NCI-H128 (cell line): ENCODE data around the gene CLMN.
"Not testable (repeated sequence)": the region's sequence is repeated elsewhere in the genome, so short reads cannot be mapped to it uniquely, and the experiment has no call there.

ENCODE experiments used
- DNase-seq: peaks from one replicate; lab custom pipeline; 2025; ENCODE audit not compliant: unreplicated experiment; lab: John Stamatoyannopoulos, UW

Gene CLMN

DNA sequence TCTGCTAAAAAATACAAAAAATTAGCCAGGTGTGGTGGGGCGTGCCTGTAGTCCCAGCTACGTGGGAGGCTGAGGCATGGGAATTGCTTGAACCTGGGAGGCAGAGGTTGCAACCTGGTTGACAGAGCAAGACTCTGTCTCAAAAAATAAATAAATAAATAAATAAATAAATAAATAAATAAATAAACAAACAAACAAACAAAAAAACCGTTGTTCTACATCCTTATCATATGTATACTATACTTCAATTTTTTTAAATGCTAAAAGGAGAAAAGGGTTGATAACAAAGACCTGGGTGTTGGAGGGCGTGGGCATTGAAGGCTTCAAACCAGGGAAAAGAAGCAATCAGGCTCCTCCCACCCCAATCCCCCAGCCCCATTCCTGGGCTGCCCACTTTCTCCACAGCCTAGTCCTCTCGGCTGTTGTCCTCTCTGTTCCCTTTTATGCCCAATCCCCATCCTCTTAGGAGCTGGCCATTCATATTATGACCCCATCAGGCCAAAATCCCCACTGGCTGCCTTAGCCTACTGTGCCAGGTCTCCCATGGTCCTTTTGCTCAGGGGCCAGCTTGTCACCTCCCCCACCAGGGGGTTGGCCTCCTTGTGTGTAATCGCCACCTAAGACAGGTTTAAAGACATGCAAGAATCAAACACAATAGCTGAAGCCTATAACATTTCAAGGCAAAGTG lies 30.2 kb downstream of the CLMN start:
- DNase-seq, result no peak

DNA sequence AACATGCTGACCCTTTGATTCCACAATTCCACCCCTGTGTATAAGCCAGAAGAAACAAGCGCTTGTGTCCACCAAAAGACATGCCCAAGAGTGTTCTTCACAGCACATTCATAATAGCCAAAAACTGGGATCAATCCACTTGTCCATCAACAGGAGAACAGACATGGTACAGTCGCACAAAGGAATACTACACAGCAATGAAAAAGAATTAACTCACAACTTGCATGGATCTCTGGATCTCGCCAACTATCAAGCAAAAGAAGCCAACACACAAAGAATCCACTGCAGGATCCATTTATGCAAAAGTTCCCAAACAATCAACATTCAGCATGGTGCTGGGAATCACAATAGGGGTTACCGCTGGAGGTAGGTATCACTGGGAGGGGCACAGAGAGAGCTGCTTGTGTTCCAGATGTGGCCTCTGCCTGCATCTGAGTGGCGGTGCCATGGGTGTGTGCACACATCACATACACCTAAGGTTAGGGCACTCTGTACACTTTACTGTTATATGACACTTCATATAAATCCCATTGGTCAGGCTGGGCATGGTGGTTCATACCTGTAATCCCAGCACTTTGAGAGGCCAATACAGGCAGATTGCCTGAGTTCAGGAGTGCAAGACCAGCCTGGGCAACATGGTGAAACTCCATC lies 30.9 kb downstream of the CLMN start:
- DNase-seq, result no peak

DNA sequence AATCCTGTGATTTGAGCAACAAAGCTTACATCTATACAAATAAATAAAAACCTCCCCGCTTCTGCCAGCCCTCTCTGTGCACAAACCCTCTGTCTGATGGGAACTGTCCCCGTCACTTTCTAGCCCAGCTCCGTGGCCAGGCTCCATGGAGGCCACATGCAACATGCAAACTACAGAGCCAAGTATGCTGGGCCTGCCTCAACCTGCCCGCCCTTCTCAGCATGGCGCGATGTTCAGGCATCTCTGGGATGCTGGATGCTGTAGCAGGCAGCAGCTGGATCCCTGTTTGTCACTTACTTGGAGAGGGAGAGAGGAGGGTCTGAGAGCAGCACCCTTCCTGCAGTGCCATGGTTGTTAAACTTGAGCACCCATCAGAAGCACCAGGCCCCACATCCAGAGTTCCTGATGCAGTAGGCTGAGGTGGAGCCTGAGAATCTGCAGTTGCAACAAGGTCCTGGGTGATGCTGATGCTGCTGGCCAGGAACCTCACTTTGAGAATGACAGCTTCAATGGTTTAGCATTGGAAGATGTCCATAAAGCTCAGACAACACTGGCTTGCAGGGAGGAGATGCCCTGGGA lies 32.4 kb downstream of the CLMN start:
- no peak for DNase-seq

DNA sequence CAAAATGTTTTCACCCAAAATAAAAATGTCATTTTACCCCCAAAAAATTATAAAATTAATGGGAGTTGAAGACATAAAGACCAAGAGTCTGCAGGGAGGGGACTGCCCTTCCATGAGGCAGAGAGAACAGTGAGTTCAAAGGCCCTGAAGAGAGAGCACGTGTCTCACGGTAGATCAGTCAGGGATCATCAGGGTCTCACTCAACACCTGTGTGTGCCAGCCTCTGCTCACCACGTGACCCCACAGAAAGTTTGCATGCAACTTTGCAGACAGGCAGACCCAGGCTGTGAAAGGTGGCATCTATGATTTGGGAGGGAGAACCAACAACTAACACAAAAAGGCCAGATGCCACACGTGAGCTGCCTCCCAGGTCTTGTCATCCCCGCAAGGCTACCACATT lies 33.1 kb downstream of the CLMN start:
- no peak for DNase-seq

DNA sequence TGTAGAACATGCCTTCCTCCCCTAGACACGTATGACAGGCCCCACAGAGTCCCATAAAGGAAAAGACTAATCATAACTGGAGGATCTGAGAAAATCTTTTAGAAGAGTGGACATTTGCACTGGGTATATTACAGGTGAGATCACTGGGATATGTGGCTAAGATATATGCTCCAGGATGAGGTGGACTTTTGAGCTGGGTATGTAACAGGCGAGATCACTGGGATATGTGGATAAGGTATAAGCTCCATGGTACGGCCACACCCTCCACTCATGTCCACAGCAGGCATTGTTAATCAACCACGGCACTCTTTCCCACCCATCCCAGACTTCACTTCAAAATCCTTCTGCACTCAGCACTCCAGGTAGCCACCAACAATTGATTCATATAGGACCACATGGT lies 34.1 kb downstream of the CLMN start:
- DNase-seq, result no peak

DNA sequence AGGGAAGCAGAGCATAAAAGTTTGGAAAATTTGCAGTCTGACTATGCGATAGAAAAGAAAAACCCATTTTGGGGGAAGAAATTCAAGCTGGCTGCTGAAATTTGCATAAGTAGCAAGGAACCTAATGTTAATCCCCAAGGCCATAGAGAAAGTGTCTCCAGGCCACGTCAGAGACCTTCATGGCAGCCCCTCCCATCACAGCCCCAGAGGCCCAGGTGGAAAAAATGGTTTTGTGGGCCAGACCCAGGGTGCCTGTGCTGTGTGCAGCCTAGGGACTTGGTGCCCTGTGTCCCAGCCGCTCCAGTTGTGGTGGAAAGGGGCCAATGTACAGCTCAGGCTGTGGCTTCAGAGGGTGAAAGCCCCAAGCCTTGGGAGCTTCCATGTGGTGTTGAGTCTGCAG lies 35.9 kb downstream of the CLMN start:
- not testable (repeated sequence) for DNase-seq

DNA sequence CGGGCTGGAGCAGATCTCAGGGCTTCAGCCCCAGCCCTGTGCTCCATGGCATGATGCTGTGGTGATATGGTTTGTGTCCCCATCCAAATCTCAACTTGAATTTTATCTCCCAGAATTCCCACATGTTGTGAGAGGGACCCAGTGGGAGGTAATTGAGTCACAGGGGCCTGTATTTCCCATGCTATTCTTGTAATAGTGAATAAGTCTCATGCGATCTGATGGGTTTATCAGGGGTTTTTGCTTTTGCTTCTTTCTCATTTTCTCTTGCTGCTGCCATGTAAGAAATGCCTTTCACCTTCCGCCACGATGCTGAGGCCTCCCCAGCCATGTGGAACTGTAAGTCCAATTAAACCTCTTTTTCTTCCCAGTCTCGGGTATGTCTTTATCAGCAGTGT lies 36.7 kb downstream of the CLMN start:
- DNase-seq, result not testable (repeated sequence)

DNA sequence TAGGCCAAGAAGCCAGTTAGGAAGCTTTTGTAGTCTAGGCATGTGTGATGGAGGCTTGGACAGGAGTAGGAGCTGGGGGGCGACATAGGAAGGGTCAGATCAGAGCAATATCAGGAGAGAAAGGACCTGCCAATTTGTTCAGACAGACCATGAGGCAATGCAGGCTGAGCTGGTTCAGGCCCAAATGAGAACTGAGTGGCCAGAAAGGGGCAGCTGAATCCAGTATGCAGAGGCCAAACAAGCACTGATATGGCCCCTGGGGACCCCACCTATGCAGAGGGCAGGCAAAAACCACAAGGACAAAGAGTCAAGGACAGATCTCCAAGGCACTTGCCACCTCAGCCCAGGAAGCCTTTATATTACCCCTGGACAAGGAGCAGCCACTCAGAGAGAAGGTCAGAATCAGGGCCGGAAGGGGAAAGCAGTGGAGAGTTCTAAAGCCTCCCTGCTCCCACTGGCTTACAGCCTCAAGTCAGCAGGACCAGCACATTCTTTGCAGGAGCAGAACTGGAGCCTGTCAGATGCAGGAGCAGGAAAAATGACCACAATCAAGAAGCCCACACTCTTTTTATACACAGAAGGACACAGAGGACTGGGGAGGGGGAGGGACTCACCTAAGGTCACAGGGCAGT lies 37.2 kb downstream of the CLMN start:
- no peak for DNase-seq

DNA sequence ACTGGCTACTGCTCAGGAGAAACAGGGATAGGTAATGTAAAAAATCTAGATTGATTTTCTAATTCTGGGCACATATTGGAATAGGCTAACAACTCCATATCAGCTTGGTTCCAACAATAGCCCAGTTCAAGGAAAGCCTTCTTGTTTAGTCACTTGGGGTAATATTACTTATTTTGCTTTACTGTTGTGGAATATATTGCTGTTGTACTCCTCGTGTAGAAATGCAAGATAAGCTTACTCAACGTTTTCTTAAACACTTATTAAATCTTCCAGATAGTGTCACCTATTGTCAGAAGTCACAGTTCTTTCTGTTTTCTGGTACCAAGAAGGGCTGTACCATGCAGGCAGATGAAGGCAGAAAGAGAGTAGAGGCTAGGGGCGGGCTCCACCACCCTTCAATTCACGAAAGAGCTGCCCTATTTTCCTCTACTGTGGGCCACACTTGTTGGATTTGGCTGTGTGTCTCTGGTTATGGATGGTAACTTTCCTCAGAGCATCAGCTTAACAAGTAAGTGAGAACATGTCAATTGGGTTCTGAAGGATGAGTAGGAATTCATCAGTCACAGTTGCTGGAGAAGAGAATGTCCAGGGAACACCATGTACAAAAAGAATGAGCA lies 38.0 kb downstream of the CLMN start:
- no peak for DNase-seq

DNA sequence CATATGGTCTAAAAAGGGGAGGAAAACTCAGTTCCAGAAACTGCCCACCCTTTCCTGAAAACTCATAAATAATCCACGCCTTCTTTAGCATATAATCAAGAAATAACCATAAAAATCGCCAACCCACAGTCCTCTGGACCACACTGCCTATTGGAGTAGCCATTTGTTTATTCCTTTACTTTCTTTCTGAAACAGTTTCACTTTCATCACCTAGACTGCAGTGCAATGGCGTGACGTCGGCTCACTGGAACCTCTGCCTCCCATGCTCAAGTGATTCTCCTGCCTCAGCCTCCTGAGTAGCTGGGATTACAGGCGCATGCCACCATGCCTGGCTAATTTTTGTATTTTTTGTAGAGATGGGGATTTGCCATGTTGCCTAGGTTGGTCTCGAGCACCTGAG lies 44.2 kb downstream of the CLMN start:
- no peak for DNase-seq

DNA sequence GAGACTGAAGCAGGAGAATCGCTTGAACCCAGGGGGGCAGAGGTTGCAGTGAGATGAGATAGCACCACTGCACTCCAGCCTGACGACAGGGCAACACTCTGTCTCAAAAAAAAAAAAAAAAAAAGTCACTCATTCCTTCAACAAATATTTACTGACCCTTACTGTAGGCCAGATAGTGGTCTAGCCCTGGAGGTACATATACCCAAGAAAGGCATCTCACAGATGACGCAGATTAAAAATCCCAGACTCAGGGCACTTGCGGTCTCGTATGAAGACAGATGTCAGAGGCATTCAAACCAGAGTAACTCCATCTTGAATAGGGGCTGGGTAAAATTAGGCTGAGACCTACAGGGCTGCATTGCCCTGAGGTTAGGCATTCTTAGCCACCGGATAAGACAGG lies 44.8 kb downstream of the CLMN start:
- no peak for DNase-seq

DNA sequence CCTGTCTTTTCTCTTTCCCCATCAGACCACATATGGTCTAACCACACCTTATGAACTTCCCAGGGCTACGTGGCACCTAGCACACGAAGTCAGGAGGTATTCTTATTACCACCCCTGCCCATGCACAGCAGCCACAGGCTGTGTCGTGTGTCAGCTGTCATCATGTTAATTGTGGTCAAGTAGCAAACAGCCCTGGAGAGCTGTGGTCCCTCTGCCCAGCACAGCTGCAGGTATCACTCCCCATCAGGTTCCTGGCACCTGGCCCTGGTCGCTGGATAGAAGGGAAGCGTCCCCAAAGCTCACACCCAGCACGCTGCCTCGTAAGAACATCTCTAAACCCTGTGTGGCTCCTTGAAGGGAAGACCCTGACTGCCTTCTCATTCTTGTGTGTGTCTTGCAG lies 45.4 kb downstream of the CLMN start:
- no peak for DNase-seq

DNA sequence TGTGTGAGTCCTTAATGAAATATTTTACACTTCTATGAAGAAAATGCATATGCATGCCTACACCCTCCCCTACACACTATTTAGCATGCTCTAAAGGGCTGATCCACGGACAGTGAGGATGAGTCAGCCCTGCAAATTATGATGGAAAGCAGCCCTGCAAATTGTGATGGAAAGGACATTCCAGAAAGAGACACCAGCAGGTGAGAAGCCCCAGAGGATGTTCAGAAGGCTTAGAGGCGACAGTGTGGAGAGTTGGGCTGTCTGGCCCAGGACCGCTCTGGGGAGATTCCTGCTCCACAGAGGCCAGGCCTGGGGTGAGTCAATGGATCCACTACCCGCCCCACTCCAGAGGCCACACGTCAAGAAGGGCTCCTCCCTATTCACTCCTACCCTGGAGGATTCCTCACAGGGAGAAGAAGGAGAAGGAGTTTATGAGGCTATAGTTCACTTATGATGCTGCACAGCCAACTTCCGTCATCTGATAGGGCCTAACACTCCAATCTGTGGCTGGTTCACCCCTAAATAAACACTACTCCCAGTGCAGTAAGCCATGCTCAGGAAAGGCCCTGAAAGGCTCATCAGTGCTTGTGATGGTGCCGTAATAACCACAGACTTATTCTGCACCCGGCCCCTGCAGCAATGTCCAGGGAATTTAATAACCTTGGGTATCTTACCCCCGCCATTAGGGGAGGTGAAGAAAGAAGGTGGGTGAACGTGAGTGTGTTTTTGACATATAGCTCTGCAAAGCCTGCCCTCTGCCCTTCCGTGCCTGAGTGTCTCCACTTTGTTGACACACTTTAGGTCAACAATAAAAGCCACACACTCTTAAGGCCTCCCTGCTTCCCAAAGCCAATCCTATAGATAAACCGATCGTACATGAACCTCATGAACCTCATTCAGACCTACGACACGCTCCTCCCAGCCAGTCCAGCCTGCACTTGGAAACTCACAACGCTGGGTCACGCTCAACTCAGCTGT lies 46.4 kb downstream of the CLMN start:
- DNase-seq, result no peak

DNA sequence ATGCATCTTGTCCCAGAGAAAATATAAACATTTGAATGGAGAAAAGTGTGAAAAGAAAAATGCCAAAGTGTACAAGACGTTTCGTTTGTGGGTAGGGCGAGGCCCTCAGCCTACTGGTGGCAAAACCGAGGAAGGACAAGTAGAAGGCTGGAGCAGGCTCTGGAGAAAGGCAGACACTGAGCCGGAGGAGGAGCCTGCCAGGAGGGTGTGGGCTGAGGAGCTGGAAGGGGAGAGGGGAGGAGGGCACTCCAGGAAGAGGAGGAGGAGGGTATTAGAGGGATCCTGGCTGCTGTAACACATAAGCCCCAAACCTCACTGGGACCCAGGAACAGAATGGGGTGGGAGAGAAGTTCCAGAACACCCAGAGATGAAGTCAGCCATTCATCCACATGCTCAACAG lies 47.7 kb downstream of the CLMN start:
- DNase-seq, result no peak

DNA sequence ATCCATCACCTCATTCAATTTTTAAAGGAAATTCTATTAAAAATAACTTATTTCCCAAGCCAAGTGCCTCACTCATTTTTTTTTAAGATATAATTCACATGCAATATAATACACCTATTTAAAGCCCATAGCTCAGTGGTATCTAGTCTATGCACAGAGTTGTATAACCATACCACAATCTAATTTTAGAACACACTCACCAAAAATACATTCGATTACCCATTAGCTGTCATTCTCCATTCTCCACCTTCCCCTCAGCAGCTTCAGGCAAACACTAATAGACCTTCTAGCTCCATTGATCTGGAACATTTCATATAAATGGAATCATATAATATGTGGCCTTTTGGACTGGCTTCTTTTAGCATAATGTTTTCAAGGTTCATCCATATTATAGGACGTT lies 49.5 kb downstream of the CLMN start:
- DNase-seq, result no peak

DNA sequence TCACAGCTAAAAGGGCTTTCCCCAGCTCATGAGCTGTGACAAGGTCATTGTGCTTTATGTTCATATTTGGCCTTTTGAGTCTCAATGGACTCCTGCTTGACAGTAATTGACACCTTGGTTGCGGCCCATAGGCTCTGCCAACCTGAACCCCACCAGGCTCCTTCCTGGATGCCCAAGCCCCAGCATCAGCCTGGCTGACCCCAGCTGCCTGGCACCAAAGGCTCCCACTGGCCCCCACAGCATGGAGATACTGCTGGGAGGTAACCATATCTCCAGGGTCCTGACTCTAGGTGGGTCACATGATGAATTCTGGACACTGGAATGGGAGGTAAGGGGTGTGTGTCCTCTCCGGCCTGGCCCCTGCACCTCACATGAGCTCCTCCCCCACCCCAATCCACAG lies 50.2 kb downstream of the CLMN start:
- DNase-seq, result no peak

DNA sequence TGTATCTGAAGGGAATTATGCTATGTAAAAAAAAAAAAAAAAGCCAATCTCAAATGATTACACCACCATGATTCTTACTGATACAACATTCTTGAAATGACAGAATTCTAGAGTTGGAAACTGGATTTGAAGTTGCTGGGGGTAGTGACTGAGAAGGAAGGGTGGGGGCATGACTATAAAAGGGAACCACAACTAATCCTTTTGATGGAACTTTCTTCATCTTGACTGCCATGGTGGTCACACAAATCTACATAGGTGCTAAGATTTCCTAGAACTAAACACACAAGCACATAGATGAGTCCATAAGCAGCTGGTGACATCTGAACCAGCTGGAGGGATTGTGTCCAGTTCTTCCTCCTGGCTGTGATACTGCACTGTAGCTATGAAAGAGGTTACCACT lies 51.4 kb downstream of the CLMN start:
- no peak for DNase-seq

DNA sequence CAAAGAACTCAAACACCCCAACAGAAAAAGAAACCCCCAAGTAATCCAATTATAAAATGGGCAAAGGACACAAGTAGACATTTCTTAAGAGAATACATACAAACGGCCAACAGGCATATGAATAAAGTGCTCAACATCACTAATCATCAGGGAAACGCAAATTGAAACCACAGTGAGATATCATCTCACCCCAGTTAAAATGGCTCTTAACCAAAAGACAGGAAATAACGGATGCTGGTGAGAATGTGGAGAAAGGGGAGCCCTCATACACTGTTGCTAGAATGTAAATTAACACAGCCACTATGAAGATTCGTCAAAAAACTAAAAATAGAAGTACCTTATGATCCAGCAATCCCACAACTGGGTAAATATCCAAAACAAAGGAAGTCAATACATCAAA lies 52.4 kb downstream of the CLMN start:
- DNase-seq, result no peak

DNA sequence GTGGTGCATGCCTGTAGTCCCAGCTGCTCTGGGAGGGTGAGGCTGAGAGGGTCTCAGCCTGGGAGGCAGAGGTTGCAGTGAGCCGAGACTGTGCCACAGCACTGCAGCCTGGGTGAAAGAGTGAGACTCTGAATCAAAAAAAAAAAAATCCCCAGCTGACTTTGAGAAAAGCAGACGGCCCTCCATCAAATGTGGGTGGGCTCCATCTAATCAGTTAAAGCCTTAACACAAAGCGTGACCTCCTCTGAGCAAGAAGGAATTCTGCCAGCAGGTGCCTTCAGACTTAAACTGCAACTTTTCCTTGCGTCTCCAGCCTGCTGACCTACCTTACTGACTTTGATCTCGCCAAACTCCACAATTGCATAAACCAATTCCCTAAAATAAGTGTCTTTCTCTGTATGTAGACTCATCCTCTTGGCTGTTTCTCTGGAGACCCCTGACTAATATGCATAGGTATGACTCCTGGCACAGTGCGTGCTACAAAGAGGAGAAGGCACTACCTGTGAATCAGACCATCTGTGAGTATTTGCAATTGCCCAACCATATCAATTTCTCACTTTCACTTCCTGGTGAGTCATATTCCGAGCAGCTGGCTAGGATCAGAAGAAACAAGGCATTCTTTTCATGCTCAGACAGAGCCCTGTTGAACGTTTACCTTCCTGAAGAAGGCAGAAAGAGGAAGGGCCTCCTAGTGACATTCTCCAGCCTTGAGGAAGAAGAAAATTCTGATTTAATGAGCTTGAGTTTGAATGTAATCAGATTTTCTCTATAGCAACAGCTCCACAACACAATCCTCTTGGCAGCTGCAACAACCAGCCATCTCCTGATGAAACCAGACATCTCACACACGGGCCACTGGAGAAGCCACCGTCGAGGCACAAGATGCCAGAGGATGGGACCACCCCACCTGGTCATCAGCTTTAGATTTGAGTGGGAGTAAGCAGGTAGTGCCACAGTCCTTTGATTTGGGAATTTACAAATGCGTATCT lies 54.3 kb downstream of the CLMN start:
- DNase-seq, result no peak
